T-cell (primary cell): Measurements from ENCODE around the gene TGM2. TPM values are rescaled to one million over a fixed set of nuclear protein-coding genes. Genes with fewer than 3 reads are reported as not detected.

Experiments used
- ATAC-seq, 4 experiments: fragments of 200-7000 bp in 3 of 4; fragments of 150-1000 bp in 1 of 4; cut with Tn5 transposase; replicated peaks in 1 of 4; 1 replicate in 3 of 4; 2 replicates in 1 of 4; pipeline ENCODE4 v1.10.0; 2021; ENCODE audit warnings: moderate library complexity in 3 of 4, mild to moderate bottlenecking in 2 of 4, moderate number of reproducible peaks in 1 of 4
- CTCF ChIA-PET, 2 donors: fragments of 300-600 bp; sonication (Branson Sonifier 250); formaldehyde crosslinking; loops; one replicate each; lab custom pipeline; 2022; ENCODE audit warnings: antibody characterized with exemption in 2 of 2; lab: Charles Lee
- POLR2A ChIA-PET, 2 donors: fragments of 300-600 bp; sonication (Branson Sonifier 250); formaldehyde crosslinking; loops; one replicate each; lab custom pipeline; 2022; ENCODE audit warnings: antibody characterized with exemption in 2 of 2; lab: Charles Lee
- DNase-seq, 35 experiments: peaks; one replicate each; pipeline versions ENCODE4 v3.0.0 to v3.0.0-alpha.2; 2013 to 2023
- H3K27ac ChIP-seq: one replicate; pipeline ENCODE4 v1.5.1; 2013; ENCODE audit warnings: low read length
- H3K27me3 ChIP-seq, 2 experiments: replicated peaks in 1 of 2; 1 replicate in 1 of 2; 2 replicates in 1 of 2; pipeline versions ENCODE4 v1.6.1 to v1.7.0; 2013; ENCODE audit warnings: low read length in 1 of 2, mixed read lengths in 1 of 2; ENCODE audit not compliant: control insufficient read depth in 2 of 2, insufficient read depth in 2 of 2; ENCODE audit errors: extremely low read depth in 1 of 2
- H3K36me3 ChIP-seq, 2 donors: 1 replicate in 1 of 2; 2 replicates in 1 of 2; pipeline versions ENCODE4 v1.6.1 to v1.7.0; 2013; ENCODE audit warnings: low read length in 1 of 2; ENCODE audit not compliant: control insufficient read depth in 2 of 2, insufficient read depth in 1 of 2; ENCODE audit errors: extremely low read depth in 1 of 2
- H3K4me1 ChIP-seq, 2 experiments: 1 replicate in 1 of 2; 2 replicates in 1 of 2; pipeline versions ENCODE4 v1.6.1 to v1.7.0; 2013; ENCODE audit warnings: low read length in 2 of 2, mixed read lengths in 1 of 2; ENCODE audit not compliant: insufficient read depth in 2 of 2, control insufficient read depth in 1 of 2; ENCODE audit errors: extremely low read depth in 1 of 2
- H3K4me3 ChIP-seq, 2 donors: 1 replicate in 1 of 2; 2 replicates in 1 of 2; pipeline versions ENCODE4 v1.5.1 to v1.7.0; 2013; ENCODE audit warnings: mild to moderate bottlenecking in 2 of 2, low read length in 1 of 2, moderate library complexity in 1 of 2; ENCODE audit not compliant: control insufficient read depth in 1 of 2; ENCODE audit errors: extremely low read depth in 1 of 2
- H3K9me3 ChIP-seq: 2 replicates; pipeline ENCODE4 v1.7.0; 2013
- H3K27ac Mint-ChIP-seq, 2 donors: one replicate each; pipeline ENCODE4 v1.8.0; 2020 to 2021; ENCODE audit warnings: mild to moderate bottlenecking in 2 of 2, mixed read lengths in 2 of 2
- H3K27me3 Mint-ChIP-seq, 2 donors: one replicate each; pipeline ENCODE4 v1.8.0; 2021 to 2022; ENCODE audit warnings: mixed read lengths in 2 of 2
- H3K36me3 Mint-ChIP-seq: one replicate; pipeline ENCODE4 v1.8.0; 2021; ENCODE audit warnings: mixed read lengths
- H3K4me1 Mint-ChIP-seq, 3 donors: one replicate each; pipeline ENCODE4 v1.8.0; 2020 to 2022; ENCODE audit warnings: mixed read lengths in 3 of 3, mild to moderate bottlenecking in 1 of 3
- H3K4me3 Mint-ChIP-seq, 3 donors: one replicate each; pipeline ENCODE4 v1.8.0; 2020 to 2022; ENCODE audit warnings: mild to moderate bottlenecking in 3 of 3, mixed read lengths in 3 of 3, moderate library complexity in 3 of 3
- H3K9me3 Mint-ChIP-seq, 3 donors: one replicate each; pipeline ENCODE4 v1.8.0; 2020 to 2022; ENCODE audit warnings: mixed read lengths in 3 of 3
- WGBS: methylation state at CpG from one replicate; pipeline ENCODE4 v1.1.5; 2013; ENCODE audit warnings: missing lambda C conversion rate; ENCODE audit not compliant: insufficient coverage; 5-methylcytosine and 5-hydroxymethylcytosine counted together
- total RNA-seq, 35 experiments: library from RNA in 6 of 35; stranded (reverse) in 6 of 35; fragments of 120-200 nt in 1 of 35; gene quantifications; one replicate each; pipeline versions ENCODE4 v1.2.1 to v1.2.4 and lab custom pipeline; 2013 to 2026

Gene TGM2
- total RNA-seq, 5 donors from 2014 or later (not counting 1 experiment from before 2014, with no cell fraction given) = 0.62 to 1.8 (median 1.2) TPM; not detected in 2

- ChIA-PET CTCF (no interaction called here), POLR2A (interaction anchor here in 1 of 2 donors (0.6 kb wide), 1 partner anchor 70 kb away, joined by 4 read pairs; no protein-coding TSS in a partner anchor)
- Histone ChIP-seq H3K27me3 (peaks cover 0 to 3% of the 10 kb centered on the region in 2 experiments), H3K4me3 (no peak overlapping the region), H3K9me3 (no peaks in the 10 kb centered on the region), H3K4me1 (peaks cover 0 to 23% of the 10 kb centered on the region in 2 experiments), H3K27ac (peak overlapping the region; percentile 19), H3K36me3 (peaks cover 10 to 44% of the 10 kb centered on the region in 2 donors)
- DNase-seq (peak in 1 of 35 experiments; percentile 11), ATAC-seq (peak in 2 of 4 experiments; percentile 16 to 18)
- peaks cover 54% of the 10 kb centered on the region for H3K36me3 Mint-ChIP-seq
- WGBS = 83% methylated on average over 1 of the region's 6 CpGs
- peaks cover 14 to 51% (median 35%) of the 10 kb centered on the region in 3 donors for H3K4me1 Mint-ChIP-seq
- H3K27ac Mint-ChIP-seq = peak overlapping the region; percentile 86 to 87
- no peak overlapping the region for H3K4me3 Mint-ChIP-seq
- no peaks in the 10 kb centered on the region for H3K27me3 Mint-ChIP-seq
- no peaks in the 10 kb centered on the region for H3K9me3 Mint-ChIP-seq
These were observed 73.4 kb downstream of the TGM2 start for GRCh38 chr20:38091441-38092216.

- peaks cover 0 to under 1% of the 10 kb centered on the region in 2 experiments for H3K27me3 ChIP-seq
- H3K4me3 ChIP-seq = no peak overlapping the region
- ATAC-seq = no peak
- CTCF ChIA-PET = interaction anchor here (0.5 to 0.6 kb wide), 2 partner anchors 35 to 68 kb away, joined by 3 to 4 read pairs; no protein-coding TSS in a partner anchor
- POLR2A ChIA-PET = no interaction called here
- no peaks in the 10 kb centered on the region for H3K9me3 ChIP-seq
- Mint-ChIP-seq H3K36me3 (peaks cover 66% of the 10 kb centered on the region), H3K27me3 (no peaks in the 10 kb centered on the region), H3K4me3 (no peak overlapping the region), H3K9me3 (no peaks in the 10 kb centered on the region), H3K4me1 (peaks cover 14 to 46% (median 37%) of the 10 kb centered on the region in 3 donors), H3K27ac (peak overlapping the region in 1 of 2 donors; percentile 61)
- peaks cover 0 to 20% of the 10 kb centered on the region in 2 experiments for H3K4me1 ChIP-seq
- 97% methylated on average over 6 of the region's 7 CpGs for WGBS
- peaks cover 10 to 58% of the 10 kb centered on the region in 2 donors for H3K36me3 ChIP-seq
- DNase-seq = no peak
- H3K27ac ChIP-seq = no peak overlapping the region
These were observed 75.0 kb downstream of the TGM2 start for GRCh38 chr20:38090061-38090460.

GRCh38 chr20:38089500-38089899 is 75.6 kb downstream of the TGM2 start:
- H3K36me3 Mint-ChIP-seq = peaks cover 71% of the 10 kb centered on the region
- peaks cover 0 to 15% of the 10 kb centered on the region in 2 experiments for H3K4me1 ChIP-seq
- H3K4me1 Mint-ChIP-seq = peaks cover 10 to 41% (median 31%) of the 10 kb centered on the region in 3 donors
- no peaks in the 10 kb centered on the region for H3K9me3 ChIP-seq
- no peaks in the 10 kb centered on the region for H3K27me3 ChIP-seq
- ChIA-PET CTCF (interaction anchor here in 1 of 2 donors (0.6 kb wide), 1 partner anchor 68 kb away, joined by 3 read pairs; no protein-coding TSS in a partner anchor), POLR2A (no interaction called here)
- ATAC-seq = no peak
- H3K27ac ChIP-seq = no peak overlapping the region
- peaks cover 10 to 63% of the 10 kb centered on the region in 2 donors for H3K36me3 ChIP-seq
- H3K4me3 Mint-ChIP-seq = no peak overlapping the region
- H3K4me3 ChIP-seq = no peak overlapping the region
- H3K27ac Mint-ChIP-seq = no peak overlapping the region
- no peaks in the 10 kb centered on the region for H3K27me3 Mint-ChIP-seq
- no peaks in the 10 kb centered on the region for H3K9me3 Mint-ChIP-seq
- DNase-seq = no peak
- 87% methylated on average over 7 of the region's 10 CpGs for WGBS

GRCh38 chr20:38085026-38085425 is 80.0 kb downstream of the TGM2 start:
- 88% methylated on average over 7 of the region's 10 CpGs for WGBS
- peaks cover 15 to 21% (median 17%) of the 10 kb centered on the region in 3 donors for H3K4me1 Mint-ChIP-seq
- H3K27ac ChIP-seq = no peak overlapping the region
- no peaks in the 10 kb centered on the region for H3K4me1 ChIP-seq
- peaks cover 78% of the 10 kb centered on the region for H3K36me3 Mint-ChIP-seq
- no peaks in the 10 kb centered on the region for H3K27me3 ChIP-seq
- DNase-seq (no peak), ATAC-seq (no peak)
- no peak overlapping the region for H3K4me3 ChIP-seq
- H3K9me3 ChIP-seq = no peaks in the 10 kb centered on the region
- ChIA-PET CTCF (interaction anchor here in 1 of 2 donors (0.6 to 0.7 kb wide), 2 partner anchors 15 to 333 kb away, joined by 3 read pairs; no protein-coding TSS in a partner anchor), POLR2A (interaction anchor here (0.7 kb wide), 2 partner anchors 12 to 33 kb away, joined by 7 to 10 read pairs; no protein-coding TSS in a partner anchor)
- no peak overlapping the region for H3K4me3 Mint-ChIP-seq
- H3K9me3 Mint-ChIP-seq = no peaks in the 10 kb centered on the region
- H3K27ac Mint-ChIP-seq = no peak overlapping the region
- H3K27me3 Mint-ChIP-seq = no peaks in the 10 kb centered on the region
- H3K36me3 ChIP-seq = peaks cover 4 to 75% of the 10 kb centered on the region in 2 donors

- peaks cover 19 to 24% (median 22%) of the 10 kb centered on the region in 3 donors for H3K4me1 Mint-ChIP-seq
- no peak overlapping the region for H3K27ac Mint-ChIP-seq
- H3K9me3 Mint-ChIP-seq = peaks cover 0 to under 1% (median 0%) of the 10 kb centered on the region in 3 donors
- H3K36me3 Mint-ChIP-seq = peaks cover 78% of the 10 kb centered on the region
- no peaks in the 10 kb centered on the region for H3K27me3 Mint-ChIP-seq
- DNase-seq = no peak
- POLR2A ChIA-PET = no interaction called here
- Histone ChIP-seq H3K4me3 (no peak overlapping the region), H3K4me1 (no peaks in the 10 kb centered on the region), H3K27ac (no peak overlapping the region), H3K9me3 (no peaks in the 10 kb centered on the region), H3K27me3 (no peaks in the 10 kb centered on the region), H3K36me3 (peaks cover 4 to 72% of the 10 kb centered on the region in 2 donors)
- no peak overlapping the region for H3K4me3 Mint-ChIP-seq
- CTCF ChIA-PET = no interaction called here
- WGBS = 95% methylated on average over 3 of the region's 5 CpGs
- ATAC-seq = no peak
These were observed 80.6 kb downstream of the TGM2 start for GRCh38 chr20:38084425-38084951.

- DNase-seq (no peak), ATAC-seq (no peak)
- Mint-ChIP-seq H3K36me3 (peaks cover 78% of the 10 kb centered on the region), H3K4me1 (peaks cover 19 to 22% (median 22%) of the 10 kb centered on the region in 3 donors), H3K4me3 (no peak overlapping the region), H3K27ac (no peak overlapping the region), H3K9me3 (peaks cover 0 to 6% (median 0%) of the 10 kb centered on the region in 3 donors), H3K27me3 (no peaks in the 10 kb centered on the region)
- ChIA-PET CTCF (no interaction called here), POLR2A (interaction anchor here in 1 of 2 donors (0.6 kb wide), 1 partner anchor 35 kb away, joined by 8 read pairs; no protein-coding TSS in a partner anchor)
- peaks cover 4 to 72% of the 10 kb centered on the region in 2 donors for H3K36me3 ChIP-seq
- no peaks in the 10 kb centered on the region for H3K27me3 ChIP-seq
- no peak overlapping the region for H3K27ac ChIP-seq
- no peak overlapping the region for H3K4me3 ChIP-seq
- WGBS = 85% methylated on average over 2 of the region's 12 CpGs
- H3K4me1 ChIP-seq = no peaks in the 10 kb centered on the region
- H3K9me3 ChIP-seq = no peaks in the 10 kb centered on the region
These were observed 81.6 kb downstream of the TGM2 start for GRCh38 chr20:38083338-38084048.
